HG03045 (cell line): ENCODE measurements around the gene CERS1.

Experiments
- ATAC-seq: cut with Tn5 transposase; IDR thresholded peaks from one replicate; pipeline ENCODE4 v1.9.1; 2021; ENCODE audit warnings: mild to moderate bottlenecking, moderate library complexity; ENCODE audit not compliant: unreplicated experiment

CERS1 gene

GRCh38 chr19:18858906-18859646, 36.9 kb downstream of the CERS1 start:
- ATAC-seq = no peak

- no peak for ATAC-seq
These were observed 38.7 kb downstream of the CERS1 start for GRCh38 chr19:18857223-18857622.

DNA sequence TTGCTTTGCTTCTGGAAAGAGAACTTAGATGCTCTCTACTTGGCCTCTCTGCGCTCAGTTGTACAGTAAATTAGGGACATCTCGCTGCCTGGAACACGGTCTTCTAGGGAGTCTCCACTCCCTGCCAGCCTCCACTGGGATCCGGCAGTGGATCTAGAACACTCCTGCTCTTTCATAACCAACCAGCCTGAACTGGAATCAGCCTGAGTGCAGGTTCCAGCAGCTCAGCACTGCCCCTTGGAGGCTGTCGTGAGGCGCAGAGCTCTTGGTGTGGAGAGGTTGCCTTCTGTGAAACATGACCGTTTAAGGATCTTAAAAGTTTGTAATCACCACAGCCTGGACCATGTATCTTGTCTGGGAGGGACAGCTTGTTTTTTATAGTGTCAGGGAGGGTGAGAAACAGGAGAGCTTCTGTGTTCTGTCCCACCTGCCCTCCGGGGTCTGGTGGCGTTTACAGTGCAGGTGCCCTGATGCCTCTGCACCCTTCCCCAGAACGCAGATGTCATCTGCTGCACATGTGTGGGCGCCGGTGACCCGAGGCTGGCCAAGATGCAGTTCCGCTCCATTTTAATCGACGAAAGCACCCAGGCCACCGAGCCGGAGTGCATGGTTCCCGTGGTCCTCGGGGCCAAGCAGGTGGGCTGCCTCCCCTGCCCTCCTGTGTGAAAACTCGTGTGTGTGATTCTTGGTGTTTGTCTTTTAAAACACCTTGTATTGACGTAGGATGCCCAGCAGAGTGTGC, 39.4 kb downstream of the CERS1 start:
- ATAC-seq = no peak

DNA sequence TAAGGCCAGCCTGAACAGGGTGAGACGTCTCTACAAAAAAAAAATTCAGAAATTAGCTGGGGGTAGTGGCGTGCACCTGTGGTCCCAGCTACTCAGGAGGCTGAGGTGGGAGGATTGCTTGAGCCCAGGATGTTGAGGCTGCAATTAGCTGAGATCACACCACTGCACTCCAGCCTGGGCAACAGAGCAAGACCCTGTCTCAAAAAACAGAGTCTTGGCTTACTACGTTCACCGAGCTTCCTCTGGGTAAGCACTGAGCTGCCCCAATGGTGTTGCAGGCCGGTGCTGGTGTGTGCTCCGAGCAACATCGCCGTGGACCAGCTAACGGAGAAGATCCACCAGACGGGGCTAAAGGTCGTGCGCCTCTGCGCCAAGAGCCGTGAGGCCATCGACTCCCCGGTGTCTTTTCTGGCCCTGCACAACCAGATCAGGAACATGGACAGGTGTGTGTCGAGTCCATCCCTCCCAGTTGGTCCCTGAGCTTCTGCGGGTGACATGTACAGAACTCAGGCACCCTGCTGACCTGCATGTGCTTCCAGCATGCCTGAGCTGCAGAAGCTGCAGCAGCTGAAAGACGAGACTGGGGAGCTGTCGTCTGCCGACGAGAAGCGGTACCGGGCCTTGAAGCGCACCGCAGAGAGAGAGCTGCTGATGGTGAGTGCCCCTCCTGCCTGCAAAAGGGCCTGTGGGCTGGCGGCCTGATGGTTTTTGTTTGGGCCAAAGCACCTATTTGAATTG, 40.1 kb downstream of the CERS1 start:
- ATAC-seq = no peak

DNA sequence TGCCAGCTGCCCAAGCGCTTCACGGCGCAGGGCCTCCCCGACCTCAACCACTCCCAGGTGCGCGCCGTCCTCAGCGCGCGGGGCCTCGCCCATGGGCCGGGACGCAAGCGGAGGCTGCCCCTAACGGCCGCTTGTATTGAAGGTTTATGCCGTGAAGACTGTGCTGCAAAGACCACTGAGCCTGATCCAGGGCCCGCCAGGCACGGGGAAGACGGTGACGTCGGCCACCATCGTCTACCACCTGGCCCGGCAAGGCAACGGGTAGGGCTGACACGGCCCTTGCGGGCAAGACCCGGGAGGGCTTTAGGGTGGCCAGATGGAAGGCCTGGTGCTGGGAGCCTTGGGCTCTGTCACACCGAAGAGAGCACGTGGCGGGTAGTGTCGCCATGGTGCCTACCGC, 41.0 kb downstream of the CERS1 start:
- ATAC-seq = no peak

DNA sequence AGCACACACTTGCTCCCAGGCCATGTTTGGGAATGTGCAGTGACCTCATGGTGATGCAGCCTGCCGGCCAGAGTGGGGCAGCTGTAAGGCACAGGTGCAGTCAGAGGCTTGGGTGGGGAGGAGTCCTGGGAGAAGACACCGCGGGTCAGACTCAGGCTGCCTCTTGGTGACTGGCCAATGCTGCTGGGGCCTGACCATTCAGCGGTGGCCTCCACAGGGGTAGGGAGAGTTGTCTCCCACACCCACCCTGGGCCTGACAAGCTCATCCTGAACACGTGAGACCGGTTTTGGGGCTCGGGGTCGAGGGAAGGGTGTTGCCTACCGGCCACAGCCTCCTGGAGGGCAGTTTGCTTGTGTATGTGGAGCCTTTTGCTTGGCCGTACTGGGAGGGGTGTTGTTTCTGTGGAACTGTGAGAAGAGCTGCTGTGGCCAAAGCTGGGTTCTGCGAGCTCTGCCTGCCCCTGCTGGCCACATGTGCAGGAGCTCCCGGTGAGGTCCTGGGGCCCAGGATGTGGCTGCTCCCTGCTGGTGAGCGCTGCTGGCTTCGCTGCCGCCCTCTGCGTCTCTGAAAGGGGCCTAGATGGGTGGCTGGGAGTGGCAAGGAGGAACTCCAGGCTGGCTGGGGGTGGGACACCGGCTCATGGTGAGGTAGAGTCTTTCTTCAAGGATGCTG, 42.1 kb downstream of the CERS1 start:
- ATAC-seq = no peak

DNA sequence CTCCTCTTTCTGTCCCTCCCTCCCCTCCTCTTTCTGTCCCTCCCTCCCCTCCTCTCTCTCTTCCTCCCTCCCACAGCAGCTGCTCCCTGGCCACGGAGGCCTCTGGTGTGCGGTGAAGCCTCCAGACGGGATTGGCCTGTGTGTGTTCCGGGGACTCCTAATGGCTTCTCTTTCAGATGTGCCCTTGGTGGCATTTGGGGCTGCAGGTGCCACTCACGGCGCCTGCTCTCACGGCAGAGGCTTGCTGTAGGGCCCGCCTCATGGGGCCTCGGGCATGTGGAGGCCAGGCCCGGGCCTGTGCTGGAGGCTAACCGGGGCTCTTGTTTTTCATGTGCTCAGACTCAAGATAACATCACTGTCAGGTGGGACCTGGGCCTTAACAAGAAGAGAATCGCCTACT, 43.3 kb downstream of the CERS1 start:
- no peak for ATAC-seq

- ATAC-seq = no peak
These were observed 44.2 kb downstream of the CERS1 start for GRCh38 chr19:18851673-18852325.

- ATAC-seq = no peak
These were observed 45.2 kb downstream of the CERS1 start for GRCh38 chr19:18850471-18851375.

DNA sequence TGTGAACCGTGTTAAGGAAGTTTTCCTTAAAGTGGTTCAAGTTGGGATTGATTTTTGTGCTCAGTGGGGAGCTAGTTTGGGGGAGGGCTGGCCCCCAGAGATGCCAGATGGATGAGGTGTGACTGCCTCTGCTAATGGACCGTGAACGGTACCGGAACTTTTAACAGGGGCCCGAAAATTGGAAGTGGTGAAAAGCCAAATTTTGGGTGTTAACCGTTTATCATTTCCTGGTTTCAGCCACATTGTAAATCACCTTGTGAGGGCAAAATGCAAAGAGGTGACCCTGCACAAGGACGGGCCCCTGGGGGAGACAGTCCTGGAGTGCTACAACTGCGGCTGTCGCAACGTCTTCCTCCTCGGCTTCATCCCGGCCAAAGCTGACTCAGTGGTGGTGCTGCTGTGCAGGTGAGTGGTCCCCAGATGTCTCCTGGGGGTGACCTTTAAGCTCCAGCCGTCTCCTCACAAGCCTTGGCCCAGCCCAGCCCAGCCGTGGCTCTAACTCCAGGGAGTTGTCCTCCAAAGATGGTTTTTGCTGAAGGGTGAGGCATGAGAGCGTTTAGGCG, 46.0 kb downstream of the CERS1 start:
- no peak for ATAC-seq

DNA sequence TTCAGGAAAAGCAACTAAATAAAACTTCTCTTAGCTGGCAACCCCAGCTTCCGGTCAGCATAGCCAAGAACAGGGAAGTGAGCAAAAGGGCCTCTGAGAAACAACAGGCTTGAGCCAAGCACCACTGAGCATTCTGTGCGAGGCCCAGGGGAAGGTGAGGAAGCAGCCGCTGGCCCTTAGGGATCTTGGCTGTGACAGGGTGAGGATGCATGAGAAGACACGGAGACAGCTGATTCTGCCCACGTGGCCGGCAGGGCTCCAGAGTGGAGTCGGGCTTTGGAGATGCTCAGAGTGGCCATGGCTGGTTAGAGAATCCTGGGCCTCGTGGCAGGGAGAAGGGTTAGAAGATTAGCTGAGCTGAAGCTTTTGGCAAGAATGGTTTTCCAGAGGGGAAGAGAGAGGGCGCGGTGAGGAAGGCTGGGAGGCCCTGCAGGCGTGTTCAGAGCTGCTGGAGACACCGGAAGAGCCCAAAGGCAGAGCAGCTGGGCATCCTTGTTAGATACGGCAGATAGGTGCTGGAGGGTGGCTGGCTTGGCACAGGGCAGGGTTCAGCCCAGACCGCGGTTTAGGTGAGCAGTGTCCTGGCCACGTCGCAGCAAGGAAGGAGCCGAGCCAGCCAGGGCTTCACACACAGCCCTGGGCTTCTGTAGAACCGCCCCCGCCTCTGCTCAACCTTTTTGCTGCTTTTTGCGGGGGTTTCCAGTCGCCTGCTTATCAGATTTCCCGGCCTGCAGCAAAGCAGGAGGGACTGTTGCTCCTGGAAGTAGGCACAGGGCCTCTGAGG, 46.9 kb downstream of the CERS1 start:
- ATAC-seq = no peak

DNA sequence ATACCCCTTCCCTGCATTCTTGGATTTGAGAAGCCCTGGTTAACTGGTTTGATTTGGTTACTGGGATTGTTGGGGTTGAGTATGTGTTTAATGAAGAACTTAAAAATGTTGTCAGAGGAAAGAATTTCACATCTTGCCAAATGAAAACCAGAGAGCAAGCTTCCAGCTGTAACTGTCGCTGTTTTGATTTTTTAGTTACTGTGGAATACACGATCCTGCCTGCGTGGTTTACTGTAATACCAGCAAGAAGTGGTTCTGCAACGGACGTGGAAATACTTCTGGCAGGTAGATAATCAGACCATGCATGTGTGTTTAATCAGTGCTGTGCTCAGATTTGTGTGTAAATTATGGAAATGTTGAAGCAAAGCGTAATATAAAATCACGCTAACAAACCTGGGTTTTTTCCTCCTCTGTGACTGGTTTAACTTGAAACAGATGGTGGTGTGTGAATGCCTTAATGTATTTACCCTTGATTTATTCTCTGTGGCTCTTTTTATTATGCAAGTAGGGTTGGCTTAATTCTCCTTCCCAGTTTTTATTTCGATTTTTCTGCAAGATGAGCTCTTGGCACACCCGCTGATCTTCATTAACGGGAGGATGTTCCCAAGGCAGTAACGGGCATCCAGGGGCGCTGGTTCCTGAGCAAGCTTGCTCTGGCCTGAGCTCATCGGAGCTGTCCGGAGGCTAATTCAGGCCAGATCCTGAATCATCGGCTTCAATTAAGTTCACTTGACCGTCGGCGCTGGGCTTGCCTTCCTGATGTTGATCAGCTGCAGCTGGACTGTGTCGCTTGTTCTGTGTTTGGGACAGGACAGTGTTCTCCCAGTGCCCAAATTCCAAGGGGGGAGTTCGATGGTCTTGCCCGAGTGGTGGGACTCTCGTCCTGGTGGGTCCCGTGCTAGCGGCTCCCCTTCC, 48.2 kb downstream of the CERS1 start:
- ATAC-seq = no peak

DNA sequence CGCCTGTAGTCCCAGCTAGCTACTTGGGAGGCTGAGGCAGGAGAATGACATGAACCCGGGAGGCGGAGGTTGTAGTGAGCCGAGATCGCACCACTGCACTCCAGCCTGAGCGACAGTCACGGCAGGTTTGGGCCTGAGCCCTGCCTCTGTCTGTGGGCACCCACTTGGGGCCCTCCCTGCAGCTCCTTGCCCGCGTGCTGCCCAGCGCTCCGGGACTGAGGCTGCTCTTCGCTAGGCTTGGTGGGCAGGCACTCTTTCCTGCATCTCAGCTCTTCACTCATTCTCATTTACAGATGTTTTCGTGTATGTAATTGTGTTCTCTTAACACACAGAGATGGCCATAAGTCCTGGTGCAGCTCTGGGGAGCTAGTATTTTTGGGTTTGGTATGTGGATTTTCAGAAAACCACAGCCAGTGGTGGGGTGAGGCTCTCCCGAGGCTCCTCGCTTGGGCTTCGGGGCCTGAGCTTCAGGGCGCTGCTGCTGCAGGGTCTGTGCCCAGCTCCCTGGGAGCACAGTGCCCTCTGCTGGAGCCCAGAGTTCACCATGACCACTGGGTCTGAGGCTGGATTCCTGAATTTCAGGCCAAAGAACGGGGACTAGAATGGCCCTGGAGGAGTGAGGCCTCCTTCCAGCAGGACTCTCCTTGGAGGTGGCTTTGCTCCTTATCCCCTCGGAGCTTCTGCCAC, 49.0 kb downstream of the CERS1 start:
- no peak for ATAC-seq

- no peak for ATAC-seq
These were observed 50.0 kb downstream of the CERS1 start for GRCh38 chr19:18845961-18846360.

- no peak for ATAC-seq
These were observed 51.1 kb downstream of the CERS1 start for GRCh38 chr19:18844806-18845329.

DNA sequence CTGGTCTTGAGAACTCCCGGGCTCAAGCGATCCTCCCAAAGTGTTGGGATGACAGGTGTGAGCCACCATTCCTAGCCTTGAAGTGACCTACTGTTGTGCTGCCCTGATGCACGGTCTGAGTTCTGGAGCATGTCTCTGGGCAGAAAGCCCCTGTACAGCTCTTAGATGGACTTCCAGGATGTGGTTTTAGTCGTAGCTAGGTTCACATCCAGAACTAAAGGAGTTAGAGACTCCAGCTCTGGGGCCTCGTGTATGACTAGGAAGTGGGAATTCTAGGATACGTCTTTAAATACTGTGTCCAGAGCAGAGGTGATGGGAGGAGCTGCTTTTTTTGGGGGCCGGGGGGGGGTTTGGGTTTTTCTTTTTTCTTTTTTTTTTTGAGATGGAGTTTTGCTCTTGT, 52.0 kb downstream of the CERS1 start:
- no peak for ATAC-seq

DNA sequence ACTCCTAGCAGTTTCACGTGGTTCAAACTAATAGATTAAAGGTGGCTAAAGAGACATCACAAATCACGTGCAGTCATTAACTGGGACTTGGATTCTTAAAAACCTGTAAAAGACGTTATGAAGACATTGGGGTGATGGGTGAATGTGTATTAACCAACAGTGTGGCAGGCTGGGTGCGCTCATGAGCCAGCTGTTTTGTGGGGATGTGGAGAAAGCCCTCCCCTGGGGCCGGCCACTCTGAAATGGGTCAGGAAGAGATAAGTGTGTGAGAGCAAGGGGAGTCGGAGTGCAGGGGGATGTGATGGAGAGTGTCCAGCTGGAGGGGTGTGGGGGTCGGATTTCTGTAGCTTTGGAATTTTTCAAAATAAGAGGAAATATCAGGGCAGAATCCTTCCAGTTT, 53.8 kb downstream of the CERS1 start:
- no peak for ATAC-seq
